ENCODE results near the gene SLC2A13. TPM values are rescaled to one million over a fixed set of nuclear protein-coding genes. Genes with fewer than 3 reads are reported as not detected.

The SLC2A13 gene
- total and polyA plus RNA-seq, 10 of the 15 experiments (the other 5 are each of a cell fraction or from before 2014, with no cell fraction given): 0.05 to 3.7 (median 0.25) TPM

- no peaks in the 10 kb centered on the region for H3K79me2 ChIP-seq (ENCODE audit: control insufficient read depth, insufficient read depth, low read length)
- no peaks in the 10 kb centered on the region for H3K9me3 ChIP-seq (replicated peaks; ENCODE audit: control insufficient read depth, insufficient read depth, low read length)
- TF ChIP-seq ZBTB33 (IDR thresholded peaks at IDR 0.05) (no peak), ZBTB11 (CRISPR knock-in tag; IDR thresholded peaks at IDR 0.05) (no peak), RB1 (IDR thresholded peaks at IDR 0.05; ENCODE audit: borderline replicate concordance) (no peak), RAD21 (IDR thresholded peaks at IDR 0.05; ENCODE audit: insufficient read depth, low read depth, low read length) (no peak), EZH2 (IDR thresholded peaks at IDR 0.05; ENCODE audit: borderline replicate concordance, control insufficient read depth, low read depth, low read length) (no peak), SMARCA5 (IDR thresholded peaks at IDR 0.05) (no peak), USF2 (IDR thresholded peaks at IDR 0.05; ENCODE audit: borderline replicate concordance, low read depth, low read length) (no peak), ZNF24 (IDR thresholded peaks at IDR 0.05) (no peak), RUNX3 (IDR thresholded peaks at IDR 0.05; ENCODE audit: low read length) (no peak), IKZF1 (conservative IDR thresholded peaks at IDR 0.05) (no peak), E2F4 (IDR thresholded peaks at IDR 0.05; ENCODE audit: low read depth, low read length) (no peak), NR2F1 (conservative IDR thresholded peaks at IDR 0.05) (no peak), SRF (IDR thresholded peaks at IDR 0.05; ENCODE audit: low read depth in 2 of 2, low read length in 2 of 2) (no peak), PKNOX1 (IDR thresholded peaks at IDR 0.05) (no peak)
- no peaks in the 10 kb centered on the region for H3K36me3 ChIP-seq (ENCODE audit: control insufficient read depth in 2 of 2, insufficient read depth in 2 of 2, low read length in 1 of 2)
- DNase-seq (ENCODE audit: low read depth, low spot score): no peak
- H3K4me2 ChIP-seq (ENCODE audit: control insufficient read depth, insufficient read depth): no peak overlapping the region
- CTCF ChIA-PET: interaction anchor here (1.5 kb wide), 1 partner anchor 14 kb away, joined by 3 read pairs; no protein-coding TSS in a partner anchor
- SMC1A ChIA-PET (ENCODE audit: uncharacterized antibody, unreplicated experiment): interaction anchor here (1.2 to 1.3 kb wide), 2 partner anchors 9 to 21 kb away, joined by 3 to 6 read pairs; no protein-coding TSS in a partner anchor
- no peaks in the 10 kb centered on the region for H4K20me1 ChIP-seq (ENCODE audit: control insufficient read depth, insufficient read depth)
- H3K27me3 ChIP-seq (replicated peaks in 1 of 2; ENCODE audit: control insufficient read depth in 2 of 2, insufficient read depth in 2 of 2, low read length in 1 of 2): no peaks in the 10 kb centered on the region
- RAD21 ChIA-PET (ENCODE audit: unreplicated experiment): no interaction called here
- no peak for FAIRE-seq
- no peaks in the 10 kb centered on the region for H3K4me1 ChIP-seq (ENCODE audit: control insufficient read depth, insufficient read depth, low read length)
- in situ Hi-C loops (cut with MboI): no loop called here
- no peak overlapping the region for H3K9ac ChIP-seq (ENCODE audit: control insufficient read depth, insufficient read depth, low read length)
- no peak overlapping the region for H2AFZ ChIP-seq (ENCODE audit: control insufficient read depth, low read depth, low read length)
- no TSS peak for BruUV-seq (replicated peaks)
- no peak overlapping the region for H3K27ac ChIP-seq (ENCODE audit: control insufficient read depth, insufficient read depth)
- POLR2A ChIA-PET: no interaction called here
- ATAC-seq: no peak
- no peak overlapping the region for H3K4me3 ChIP-seq
- intact Hi-C loops (cut with micrococcal nuclease; ENCODE audit: unreplicated experiment): no loop called here
Observed at GRCh38 chr12:39931857-39932256, 174.0 kb downstream of the SLC2A13 start.

Measured in GM12878 (cell line).